ENCODE data around the gene NRL.

Gene NRL

DNA sequence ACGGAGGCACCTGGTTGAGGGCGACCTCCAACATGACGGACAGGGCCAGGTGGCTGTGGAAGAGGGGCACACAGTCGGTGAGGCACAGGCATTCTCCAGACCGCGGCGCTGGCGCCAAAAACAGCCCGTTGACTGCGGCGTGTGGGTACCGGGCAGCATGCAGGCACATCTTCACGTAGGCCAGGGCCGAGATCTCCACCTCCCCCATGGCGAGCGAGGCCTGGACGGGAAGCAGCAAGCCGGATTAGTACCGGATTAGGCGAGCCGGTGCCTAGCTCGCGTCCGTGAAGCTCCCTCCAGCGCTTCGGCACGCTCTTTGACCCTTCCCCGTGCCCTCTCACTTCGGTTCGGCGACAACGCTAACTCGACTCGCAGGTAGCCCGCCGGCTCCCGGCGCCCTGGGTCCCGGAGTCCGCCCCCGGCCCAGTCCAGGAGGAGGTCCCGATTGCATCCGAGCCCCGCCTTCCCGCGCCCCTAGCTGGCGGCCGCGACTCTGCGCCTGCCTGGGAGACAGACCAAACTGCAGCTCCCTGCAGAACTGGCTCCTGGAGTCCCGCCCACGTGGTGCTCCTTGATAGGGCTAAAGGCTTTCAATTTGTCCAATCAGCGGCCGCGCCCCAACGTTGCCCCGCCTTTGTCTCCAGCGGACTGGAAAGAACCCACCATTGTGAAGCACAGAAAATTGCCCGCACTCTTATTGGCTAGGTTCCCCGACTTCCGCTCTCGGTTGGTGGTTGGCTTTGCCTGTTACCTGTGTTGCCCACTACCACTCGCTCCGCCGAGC is 26.5 kb upstream of the NRL start, which contains the start of gene EMC9:
EMC9 (minus strand) TSS at position 495 of the 784 bp plus-strand sequence; CDS start at position 208, 287 bp downstream.
- H3K79me2 ChIP-seq (ENCODE audit: insufficient read depth, low read depth) = peaks cover 21% of the 10 kb centered on the region; the same call in 1 of the 2 replicates
- no peaks in the 10 kb centered on the region for H3K36me3 ChIP-seq (ENCODE audit: insufficient read depth)
- H3K4me2 ChIP-seq = peak within 1 kb of the TSS; percentile 36; the same call in 1 of the 2 replicates
- H3K4me3 ChIP-seq (IDR thresholded peaks at IDR 0.05; ENCODE audit: insufficient read depth, low read depth, low read length) = no peak within 1 kb of the TSS
- peak within 1 kb of the TSS; percentile 66 for H3K27ac ChIP-seq
- peak within 1 kb of the TSS; percentile 44; the same call in 1 of the 2 replicates for H2AFZ ChIP-seq (ENCODE audit: low read depth)
- H3K9ac ChIP-seq = peak within 1 kb of the TSS; percentile 55; the same call in 1 of the 2 replicates
- TF ChIP-seq, protein P1, sequence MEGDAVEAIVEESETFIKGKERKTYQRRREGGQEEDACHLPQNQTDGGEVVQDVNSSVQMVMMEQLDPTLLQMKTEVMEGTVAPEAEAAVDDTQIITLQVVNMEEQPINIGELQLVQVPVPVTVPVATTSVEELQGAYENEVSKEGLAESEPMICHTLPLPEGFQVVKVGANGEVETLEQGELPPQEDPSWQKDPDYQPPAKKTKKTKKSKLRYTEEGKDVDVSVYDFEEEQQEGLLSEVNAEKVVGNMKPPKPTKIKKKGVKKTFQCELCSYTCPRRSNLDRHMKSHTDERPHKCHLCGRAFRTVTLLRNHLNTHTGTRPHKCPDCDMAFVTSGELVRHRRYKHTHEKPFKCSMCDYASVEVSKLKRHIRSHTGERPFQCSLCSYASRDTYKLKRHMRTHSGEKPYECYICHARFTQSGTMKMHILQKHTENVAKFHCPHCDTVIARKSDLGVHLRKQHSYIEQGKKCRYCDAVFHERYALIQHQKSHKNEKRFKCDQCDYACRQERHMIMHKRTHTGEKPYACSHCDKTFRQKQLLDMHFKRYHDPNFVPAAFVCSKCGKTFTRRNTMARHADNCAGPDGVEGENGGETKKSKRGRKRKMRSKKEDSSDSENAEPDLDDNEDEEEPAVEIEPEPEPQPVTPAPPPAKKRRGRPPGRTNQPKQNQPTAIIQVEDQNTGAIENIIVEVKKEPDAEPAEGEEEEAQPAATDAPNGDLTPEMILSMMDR (conservative IDR thresholded peaks at IDR 0.05; ENCODE audit: low read depth, low read length) = no peak
- H4K20me1 ChIP-seq (ENCODE audit: insufficient read depth) = no peaks in the 10 kb centered on the region
- peaks cover 28% of the 10 kb centered on the region for H3K4me1 ChIP-seq (ENCODE audit: low read depth, poor library complexity, severe bottlenecking)
- H3K27me3 ChIP-seq (ENCODE audit: insufficient read depth, low read depth) = no peaks in the 10 kb centered on the region

DNA sequence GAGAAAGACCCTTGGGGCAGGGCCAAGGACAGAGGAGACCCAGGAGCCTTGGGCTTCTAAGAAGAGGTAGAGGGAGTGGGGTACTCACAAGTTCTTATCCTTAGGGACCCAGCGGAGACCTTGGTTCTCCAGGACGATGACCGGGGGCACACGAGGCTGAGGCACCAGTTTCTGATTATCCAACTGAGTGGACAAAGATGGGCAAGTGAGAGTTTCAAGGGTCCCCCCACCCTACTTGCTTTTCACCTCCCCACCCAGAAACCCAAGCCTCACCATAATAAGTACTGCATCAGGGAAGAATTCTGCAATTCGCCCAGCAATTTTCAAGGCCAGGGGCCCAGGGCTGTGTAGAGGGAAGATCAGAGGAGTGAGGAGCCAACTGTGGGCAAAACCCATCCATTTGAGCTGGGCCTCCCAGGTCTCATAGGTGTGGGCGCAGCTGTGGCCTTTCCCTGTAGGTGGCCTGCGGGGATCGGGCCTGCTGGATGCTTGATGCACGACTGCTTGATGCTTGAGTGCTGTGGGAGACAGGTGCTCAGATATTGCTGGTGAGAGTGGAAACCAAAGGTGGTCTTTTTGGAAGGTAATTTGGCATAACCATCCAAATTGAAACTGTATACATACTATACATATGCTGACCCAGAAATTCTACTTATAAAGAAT is 24.7 kb upstream of the NRL start:
- no peaks in the 10 kb centered on the region for H4K20me1 ChIP-seq (ENCODE audit: insufficient read depth)
- no peaks in the 10 kb centered on the region for H3K27me3 ChIP-seq (ENCODE audit: insufficient read depth, low read depth)
- no peak overlapping the region for H3K9ac ChIP-seq
- H2AFZ ChIP-seq (ENCODE audit: low read depth) = no peak overlapping the region
- H3K27ac ChIP-seq = no peak overlapping the region
- H3K4me2 ChIP-seq = no peak overlapping the region; the same call in 1 of the 2 replicates
- no peak overlapping the region for H3K4me3 ChIP-seq (IDR thresholded peaks at IDR 0.05; ENCODE audit: insufficient read depth, low read depth, low read length)
- no peaks in the 10 kb centered on the region for H3K36me3 ChIP-seq (ENCODE audit: insufficient read depth)
- peaks cover 7% of the 10 kb centered on the region; the same call in 1 of the 2 replicates for H3K79me2 ChIP-seq (ENCODE audit: insufficient read depth, low read depth)
- TF ChIP-seq, protein P1 (conservative IDR thresholded peaks at IDR 0.05; ENCODE audit: low read depth, low read length) = no peak
- H3K4me1 ChIP-seq (ENCODE audit: low read depth, poor library complexity, severe bottlenecking) = peaks cover 22% of the 10 kb centered on the region

DNA sequence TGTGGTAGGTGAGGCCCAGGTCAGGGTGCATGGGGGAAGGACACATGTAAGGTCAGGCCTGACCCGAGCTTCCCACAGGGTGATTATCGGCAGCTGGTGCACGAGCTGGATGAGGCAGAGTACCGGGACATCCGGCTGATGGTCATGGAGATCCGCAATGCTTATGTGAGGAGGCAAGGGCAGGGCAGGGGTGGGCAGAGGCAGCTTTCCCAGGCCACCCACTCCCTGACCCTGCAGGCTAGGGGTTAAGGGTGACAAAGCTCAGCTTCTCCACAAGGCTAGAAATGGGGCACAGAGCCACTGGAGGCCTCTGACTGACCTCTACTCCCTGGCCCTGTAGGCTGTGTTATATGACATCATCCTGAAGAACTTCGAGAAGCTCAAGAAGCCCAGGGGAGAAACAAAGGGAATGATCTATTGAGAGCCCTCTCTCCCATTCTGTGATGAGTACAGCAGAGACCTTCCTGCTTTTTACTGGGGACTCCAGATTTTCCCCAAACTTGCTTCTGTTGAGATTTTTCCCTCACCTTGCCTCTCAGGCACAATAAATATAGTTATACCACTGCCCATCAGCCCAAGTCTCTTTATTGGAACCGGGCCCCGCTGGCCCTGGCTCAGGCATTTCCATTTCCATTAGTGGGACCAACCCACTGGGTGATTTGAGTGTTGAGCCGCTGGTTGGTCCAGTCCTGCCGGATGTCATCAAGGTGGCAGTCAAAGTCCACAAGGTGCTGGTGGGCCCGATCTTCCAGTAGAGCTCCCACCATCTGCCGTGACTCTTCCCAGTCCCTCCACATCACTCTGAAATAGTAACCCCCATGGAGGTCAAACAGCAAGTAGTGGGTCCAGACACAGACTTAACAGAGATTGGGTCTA is 23.9 kb upstream of the NRL start:
- H3K36me3 ChIP-seq (ENCODE audit: insufficient read depth) = no peaks in the 10 kb centered on the region
- H3K4me3 ChIP-seq (IDR thresholded peaks at IDR 0.05; ENCODE audit: insufficient read depth, low read depth, low read length) = no peak overlapping the region
- TF ChIP-seq, protein P1 (conservative IDR thresholded peaks at IDR 0.05; ENCODE audit: low read depth, low read length) = no peak
- H3K9ac ChIP-seq = no peak overlapping the region
- H2AFZ ChIP-seq (ENCODE audit: low read depth) = no peak overlapping the region
- H3K4me2 ChIP-seq = no peak overlapping the region
- H3K79me2 ChIP-seq (ENCODE audit: insufficient read depth, low read depth) = peaks cover 7% of the 10 kb centered on the region; the same call in 1 of the 2 replicates
- H3K27me3 ChIP-seq (ENCODE audit: insufficient read depth, low read depth) = no peaks in the 10 kb centered on the region
- no peak overlapping the region for H3K27ac ChIP-seq
- H4K20me1 ChIP-seq (ENCODE audit: insufficient read depth) = no peaks in the 10 kb centered on the region
- peaks cover 22% of the 10 kb centered on the region for H3K4me1 ChIP-seq (ENCODE audit: low read depth, poor library complexity, severe bottlenecking)

Data from KMS-11 (cell line).